Skeletal muscle satellite cell (primary cell): Measurements from ENCODE around the gene FCHSD2. TPM values are rescaled to one million over a fixed set of nuclear protein-coding genes. Genes with fewer than 3 reads are reported as not detected.

Experiments
- H3K27me3 ChIP-seq: 2 replicates; pipeline ENCODE4 v1.7.0; 2013; ENCODE audit warnings: low read length; ENCODE audit not compliant: control insufficient read depth, insufficient read depth
- H3K36me3 ChIP-seq: 2 replicates; pipeline ENCODE4 v1.7.0; 2013; ENCODE audit warnings: mild to moderate bottlenecking, control low read depth, low read length; ENCODE audit not compliant: insufficient read depth
- H3K4me1 ChIP-seq: 2 replicates; pipeline ENCODE4 v1.7.0; 2013; ENCODE audit warnings: low read length; ENCODE audit not compliant: control insufficient read depth, insufficient read depth
- H3K4me2 ChIP-seq: 2 replicates; pipeline ENCODE4 v1.7.0; 2013; ENCODE audit warnings: mild to moderate bottlenecking, low read length
- H3K4me3 ChIP-seq: 2 replicates; pipeline ENCODE4 v1.7.0; 2013; ENCODE audit warnings: low read length
- H3K9ac ChIP-seq: 2 replicates; pipeline ENCODE4 v1.7.0; 2013; ENCODE audit warnings: mild to moderate bottlenecking, low read depth, low read length, moderate library complexity
- H3K9me3 ChIP-seq: replicated peaks from 2 replicates; pipeline ENCODE4 v1.7.0; 2013; ENCODE audit warnings: mild to moderate bottlenecking, control low read depth, low read length
- total RNA-seq: library from RNA; depleted of rRNA; stranded (reverse); fragments of >200 nt; gene quantifications from 2 replicates; pipeline ENCODE4 v1.2.3, GENCODE V29; 2012; rRNA removed

FCHSD2 gene
- 7.9 and 9.0 TPM in 2 replicates for total RNA-seq

GRCh38 chr11:73142128-73142377, at the start of gene FCHSD2:
Gene FCHSD2 (minus strand): TSS chr11:73142318. CDS start chr11:73141877, 441 bp downstream.
- Histone ChIP-seq H3K36me3 (peaks cover 9% of the 10 kb centered on the region), H3K9ac (peak within 1 kb of the TSS; percentile 94), H3K4me1 (peaks cover 19% of the 10 kb centered on the region), H3K27me3 (no peaks in the 10 kb centered on the region), H3K4me2 (peak within 1 kb of the TSS; percentile 81), H3K4me3 (peak within 1 kb of the TSS; percentile 97), H3K9me3 (no peaks in the 10 kb centered on the region)

- Histone ChIP-seq H3K36me3 (no peaks in the 10 kb centered on the region), H3K9me3 (no peaks in the 10 kb centered on the region), H3K4me2 (no peak overlapping the region), H3K9ac (no peak overlapping the region), H3K4me1 (peaks cover 9% of the 10 kb centered on the region), H3K27me3 (peaks cover 5% of the 10 kb centered on the region), H3K4me3 (no peak overlapping the region)
Observed at GRCh38 chr11:73191151-73191550, 49.0 kb upstream of the FCHSD2 start.

- H3K4me3 ChIP-seq, result no peak overlapping the region
- peaks cover 15% of the 10 kb centered on the region for H3K4me1 ChIP-seq
- no peak overlapping the region for H3K4me2 ChIP-seq
- H3K9ac ChIP-seq, result no peak overlapping the region
- H3K36me3 ChIP-seq, result no peaks in the 10 kb centered on the region
- no peaks in the 10 kb centered on the region for H3K9me3 ChIP-seq
- no peaks in the 10 kb centered on the region for H3K27me3 ChIP-seq
Observed at GRCh38 chr11:73190557-73190885, 48.4 kb upstream of the FCHSD2 start.

DNA sequence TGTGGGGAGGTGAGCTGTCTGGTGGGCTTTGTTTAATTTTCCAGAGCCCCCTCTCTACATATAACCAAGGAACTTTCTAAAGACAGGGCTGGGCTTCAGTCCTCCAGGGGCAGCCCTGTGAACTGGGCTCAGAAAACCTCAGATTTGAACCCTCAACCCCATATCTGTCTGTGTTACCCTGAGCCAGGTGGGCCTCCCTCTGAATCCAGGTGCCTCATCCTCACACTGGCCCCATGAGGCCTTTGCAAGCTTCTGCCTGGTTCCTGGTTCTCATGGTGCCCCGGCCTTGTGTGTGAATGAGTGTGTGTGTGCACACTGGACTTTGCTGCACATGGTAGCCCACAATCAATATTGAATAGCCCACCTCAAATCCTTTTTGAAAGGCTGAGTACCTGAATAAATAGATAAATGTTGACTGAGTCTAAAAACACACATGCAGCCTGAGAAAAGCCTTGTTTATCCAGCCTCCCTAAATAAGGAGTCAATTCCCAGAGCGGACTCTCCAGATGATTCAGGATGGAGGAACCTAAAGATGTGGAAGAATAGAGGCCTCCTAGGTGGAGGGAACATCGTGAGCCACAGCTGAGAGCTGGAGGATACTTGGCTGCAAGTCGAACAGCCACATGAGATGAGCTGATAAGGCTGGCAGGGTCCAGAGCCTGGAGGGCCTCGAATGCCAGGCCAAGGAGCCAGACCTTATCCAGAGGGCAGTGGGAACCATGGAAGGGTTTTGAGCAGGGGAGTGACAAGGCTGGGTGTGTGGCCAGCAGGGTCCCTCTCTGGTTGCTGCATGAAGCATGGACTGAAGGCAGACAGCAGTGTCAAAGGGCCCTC, 47.8 kb upstream of the FCHSD2 start:
- no peaks in the 10 kb centered on the region for H3K27me3 ChIP-seq
- H3K4me2 ChIP-seq, result no peak overlapping the region
- H3K36me3 ChIP-seq, result no peaks in the 10 kb centered on the region
- H3K4me3 ChIP-seq, result no peak overlapping the region
- no peak overlapping the region for H3K9ac ChIP-seq
- peaks cover 21% of the 10 kb centered on the region for H3K4me1 ChIP-seq
- no peaks in the 10 kb centered on the region for H3K9me3 ChIP-seq

GRCh38 chr11:73189315-73189714, 47.2 kb upstream of the FCHSD2 start:
- no peak overlapping the region for H3K9ac ChIP-seq
- H3K4me2 ChIP-seq, result no peak overlapping the region
- H3K36me3 ChIP-seq, result no peaks in the 10 kb centered on the region
- H3K4me3 ChIP-seq, result no peak overlapping the region
- no peaks in the 10 kb centered on the region for H3K9me3 ChIP-seq
- H3K27me3 ChIP-seq, result no peaks in the 10 kb centered on the region
- H3K4me1 ChIP-seq, result peaks cover 21% of the 10 kb centered on the region

- Histone ChIP-seq H3K4me2 (no peak overlapping the region), H3K27me3 (no peaks in the 10 kb centered on the region), H3K36me3 (no peaks in the 10 kb centered on the region), H3K9me3 (no peaks in the 10 kb centered on the region), H3K4me1 (peaks cover 21% of the 10 kb centered on the region), H3K9ac (no peak overlapping the region), H3K4me3 (no peak overlapping the region)
Observed at GRCh38 chr11:73188301-73188700, 46.2 kb upstream of the FCHSD2 start.

GRCh38 chr11:73187854-73188253, 45.7 kb upstream of the FCHSD2 start:
- Histone ChIP-seq H3K9me3 (no peaks in the 10 kb centered on the region), H3K4me1 (peaks cover 21% of the 10 kb centered on the region), H3K27me3 (no peaks in the 10 kb centered on the region), H3K36me3 (no peaks in the 10 kb centered on the region), H3K4me2 (no peak overlapping the region), H3K9ac (no peak overlapping the region), H3K4me3 (no peak overlapping the region)

DNA sequence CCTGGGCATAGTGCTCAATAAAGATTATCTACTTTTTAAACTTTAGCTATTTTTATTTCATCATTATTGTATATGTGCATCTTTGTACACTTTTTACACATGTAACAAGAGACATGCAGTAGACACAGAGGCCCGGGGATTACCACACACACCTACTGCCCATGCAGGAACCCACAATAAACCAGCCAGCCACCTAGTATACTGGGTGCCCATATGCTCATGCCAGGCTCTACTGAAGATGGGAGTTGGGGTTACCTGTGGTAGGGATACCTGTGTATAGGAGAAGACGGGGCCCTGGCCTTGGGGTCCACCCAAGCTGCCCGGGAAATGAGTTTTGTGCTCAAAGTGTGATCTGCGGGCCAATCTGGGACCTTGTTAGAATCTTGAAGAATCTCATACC, 44.8 kb upstream of the FCHSD2 start:
- peaks cover 21% of the 10 kb centered on the region for H3K4me1 ChIP-seq
- H3K9ac ChIP-seq, result no peak overlapping the region
- no peaks in the 10 kb centered on the region for H3K27me3 ChIP-seq
- H3K9me3 ChIP-seq, result no peaks in the 10 kb centered on the region
- H3K4me2 ChIP-seq, result no peak overlapping the region
- H3K36me3 ChIP-seq, result no peaks in the 10 kb centered on the region
- H3K4me3 ChIP-seq, result no peak overlapping the region

GRCh38 chr11:73186294-73186850, 44.3 kb upstream of the FCHSD2 start:
- no peaks in the 10 kb centered on the region for H3K9me3 ChIP-seq
- peaks cover 21% of the 10 kb centered on the region for H3K4me1 ChIP-seq
- H3K36me3 ChIP-seq, result no peaks in the 10 kb centered on the region
- H3K4me2 ChIP-seq, result peak overlapping the region; percentile 68
- H3K9ac ChIP-seq, result peak overlapping the region; percentile 15
- no peaks in the 10 kb centered on the region for H3K27me3 ChIP-seq
- H3K4me3 ChIP-seq, result peak overlapping the region; percentile 39

- Histone ChIP-seq H3K4me1 (peaks cover 21% of the 10 kb centered on the region), H3K4me2 (peak overlapping the region; percentile 68), H3K9ac (peak overlapping the region; percentile 25), H3K27me3 (no peaks in the 10 kb centered on the region), H3K36me3 (no peaks in the 10 kb centered on the region), H3K4me3 (peak overlapping the region; percentile 39), H3K9me3 (no peaks in the 10 kb centered on the region)
Observed at GRCh38 chr11:73185680-73186293, 43.7 kb upstream of the FCHSD2 start.

- Histone ChIP-seq H3K9ac (peak overlapping the region; percentile 25), H3K9me3 (no peaks in the 10 kb centered on the region), H3K4me3 (peak overlapping the region; percentile 39), H3K4me1 (peaks cover 21% of the 10 kb centered on the region), H3K36me3 (no peaks in the 10 kb centered on the region), H3K4me2 (peak overlapping the region; percentile 68), H3K27me3 (no peaks in the 10 kb centered on the region)
Observed at GRCh38 chr11:73184953-73185671, 43.0 kb upstream of the FCHSD2 start.
